Measurements from ENCODE around the gene PRX. TPM values are rescaled to one million over a fixed set of nuclear protein-coding genes. Genes with fewer than 3 reads are reported as not detected.
"Not testable (repeated sequence)": the region's sequence is repeated elsewhere in the genome, so short reads cannot be mapped to it uniquely, and the experiment has no call there.

PRX gene
- 2.0 and 10.2 TPM in 2 replicates for total RNA-seq (ENCODE audit: low replicate concordance)

GRCh38 chr19:40413291-40413845 is at the start of gene PRX:
PRX (minus strand) TSS chr19:40413378; CDS start chr19:40407932, 5,446 bp downstream.
- no peak for TF ChIP-seq CTCF (IDR thresholded peaks at IDR 0.05; ENCODE audit: insufficient read depth, low read length)
- H3K4me3 ChIP-seq (ENCODE audit: low read depth, low read length): no peak within 1 kb of the TSS
- DNase-seq (ENCODE audit: low read depth): no peak

GRCh38 chr19:40461669-40462221 is 48.6 kb upstream of the PRX start:
- no peak overlapping the region for H3K4me3 ChIP-seq (ENCODE audit: low read depth, low read length)
- DNase-seq (ENCODE audit: low read depth): no peak
- TF ChIP-seq CTCF (IDR thresholded peaks at IDR 0.05; ENCODE audit: insufficient read depth, low read length): no peak

- no peak for TF ChIP-seq CTCF (IDR thresholded peaks at IDR 0.05; ENCODE audit: insufficient read depth, low read length)
- no peak overlapping the region for H3K4me3 ChIP-seq (ENCODE audit: low read depth, low read length)
- DNase-seq (ENCODE audit: low read depth): no peak
Measured at GRCh38 chr19:40460185-40460584, 47.0 kb upstream of the PRX start.

- DNase-seq (ENCODE audit: low read depth): no peak
- no peak for TF ChIP-seq CTCF (IDR thresholded peaks at IDR 0.05; ENCODE audit: insufficient read depth, low read length)
- H3K4me3 ChIP-seq (ENCODE audit: low read depth, low read length): no peak overlapping the region
Measured at GRCh38 chr19:40458597-40458974, 45.4 kb upstream of the PRX start.

GRCh38 chr19:40457953-40458596 is 44.9 kb upstream of the PRX start:
- no peak for TF ChIP-seq CTCF (IDR thresholded peaks at IDR 0.05; ENCODE audit: insufficient read depth, low read length)
- DNase-seq (ENCODE audit: low read depth): no peak
- no peak overlapping the region for H3K4me3 ChIP-seq (ENCODE audit: low read depth, low read length)

GRCh38 chr19:40457048-40457447 is 43.9 kb upstream of the PRX start:
- no peak for TF ChIP-seq CTCF (IDR thresholded peaks at IDR 0.05; ENCODE audit: insufficient read depth, low read length)
- DNase-seq (ENCODE audit: low read depth): no peak
- H3K4me3 ChIP-seq (ENCODE audit: low read depth, low read length): no peak overlapping the region

- DNase-seq (ENCODE audit: low read depth): not testable (repeated sequence)
Measured at GRCh38 chr19:40453943-40454342, 40.8 kb upstream of the PRX start.

More at GRCh38 chr19:40453943-40454342, 40.8 kb upstream of the PRX start:
- not testable (repeated sequence) for H3K4me3 ChIP-seq (ENCODE audit: low read depth, low read length)

Measured in fibroblast of the aortic adventitia (primary cell).